ENCODE data around the gene NELL1.

The NELL1 gene

DNA sequence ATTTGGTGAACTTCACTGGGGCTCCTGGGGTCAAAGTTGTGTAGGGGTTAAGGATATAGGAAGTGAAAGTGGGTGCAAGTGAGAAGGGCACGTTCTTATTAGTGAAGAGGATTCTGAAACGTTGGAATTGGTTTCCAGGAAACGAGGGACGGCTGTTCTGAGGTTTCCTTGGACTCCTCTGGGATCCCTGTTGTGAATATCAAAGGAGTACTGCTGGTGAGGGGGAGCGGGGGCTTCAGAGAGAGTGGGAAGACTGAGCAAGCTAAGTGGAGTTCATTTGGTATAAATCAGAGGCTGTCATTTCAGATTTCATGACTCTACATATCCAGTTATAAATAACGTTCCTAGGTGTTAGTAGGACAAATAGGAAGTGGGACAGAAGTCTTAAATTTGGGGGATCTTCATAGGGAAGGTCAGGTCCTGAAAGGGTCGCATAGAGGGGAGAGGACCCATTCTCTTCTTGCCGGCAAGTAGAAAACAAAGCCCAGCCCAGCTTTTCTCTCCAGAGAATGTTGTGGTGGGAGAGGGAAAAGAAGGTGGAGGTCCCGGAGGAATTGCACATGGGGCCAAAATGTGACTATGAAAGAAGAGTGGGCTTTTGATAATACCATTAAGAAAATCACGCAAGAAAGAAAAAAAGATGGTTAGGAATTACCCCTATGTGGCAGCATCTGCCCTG, 1.1 kb upstream of the NELL1 start:
- DNase-seq (ENCODE audit: low read depth in 2 of 2), result no peak

GRCh38 chr11:20669820-20670684, 666 bp downstream of the NELL1 start:
- DNase-seq (ENCODE audit: low read depth in 2 of 2), result no peak

DNA sequence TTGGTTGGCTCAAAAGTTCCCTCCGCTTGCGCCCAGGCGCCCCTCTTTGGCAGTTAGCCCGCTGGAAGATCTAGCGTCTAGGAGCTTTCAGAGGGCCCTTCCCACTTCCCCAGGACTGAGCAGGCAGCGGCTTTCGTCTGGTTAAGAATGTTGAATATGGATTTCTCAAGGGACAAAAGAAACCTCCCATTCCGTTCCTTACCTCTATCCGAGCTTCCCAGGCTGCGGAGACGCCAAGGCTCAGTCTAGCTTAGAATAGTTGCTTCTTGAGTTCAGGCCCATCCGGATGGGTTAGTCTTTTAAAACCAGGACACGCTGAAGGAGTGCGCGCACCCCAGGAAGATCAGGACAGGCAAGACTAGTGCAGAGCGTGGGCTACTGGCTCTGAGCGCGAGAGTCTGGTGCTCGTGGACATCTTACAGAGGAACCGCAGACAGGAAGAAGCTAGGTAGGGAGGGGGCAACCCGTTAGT, 1.6 kb downstream of the NELL1 start:
- DNase-seq (ENCODE audit: low read depth in 2 of 2), result no peak

DNA sequence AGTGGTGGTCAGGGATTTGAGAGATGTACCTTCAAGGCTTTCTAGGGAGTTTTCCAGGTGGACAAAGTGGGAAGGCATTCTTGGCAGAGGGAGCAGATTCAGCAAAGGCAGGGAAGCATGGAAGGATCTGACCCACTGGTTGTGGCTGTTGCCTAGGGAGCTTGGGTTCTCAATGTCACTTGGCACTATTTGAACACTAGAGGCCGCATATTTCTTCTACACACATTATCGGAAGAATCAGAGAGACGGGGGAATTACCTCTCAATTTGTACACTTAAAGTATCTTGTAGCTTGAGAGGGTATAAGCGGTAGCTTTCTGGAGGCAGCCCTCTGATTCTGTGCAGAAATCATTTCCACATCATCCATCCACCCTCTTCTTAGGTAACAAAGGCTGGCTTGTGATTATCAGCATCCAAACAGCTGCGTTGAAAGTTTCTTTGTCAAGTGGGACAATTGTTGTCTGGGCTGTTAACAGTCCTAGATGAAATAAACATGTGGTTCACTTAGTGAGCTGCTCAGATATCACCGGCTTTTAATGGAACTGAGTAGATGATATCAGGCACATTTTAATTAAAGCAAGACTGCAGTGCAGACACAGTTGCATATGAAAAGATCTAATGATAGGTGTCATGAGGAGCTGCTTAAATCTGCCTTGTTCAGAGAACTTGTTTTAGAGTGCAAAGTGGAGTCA, 2.6 kb downstream of the NELL1 start:
- no peak for DNase-seq (ENCODE audit: low read depth in 2 of 2)

DNA sequence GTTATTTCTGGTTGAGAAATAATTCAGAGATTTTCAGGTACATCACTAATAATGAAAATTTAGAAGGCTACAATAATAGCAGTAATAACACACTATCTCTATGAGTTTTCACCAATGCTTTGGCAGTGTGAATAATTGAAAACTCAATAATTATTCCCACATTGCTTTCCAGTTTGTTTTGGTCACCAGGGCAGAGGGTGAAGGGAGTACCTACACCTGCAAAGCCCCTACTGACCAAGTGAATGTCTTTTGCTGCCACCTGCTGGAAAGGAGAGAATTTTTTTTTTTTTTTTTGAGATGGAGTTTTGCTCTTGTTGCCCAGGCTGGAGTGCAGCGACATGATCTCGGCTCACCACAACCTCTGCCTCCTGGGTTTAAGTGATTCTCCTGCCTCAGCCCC, 3.2 kb downstream of the NELL1 start:
- no peak for DNase-seq (ENCODE audit: low read depth in 2 of 2)

DNA sequence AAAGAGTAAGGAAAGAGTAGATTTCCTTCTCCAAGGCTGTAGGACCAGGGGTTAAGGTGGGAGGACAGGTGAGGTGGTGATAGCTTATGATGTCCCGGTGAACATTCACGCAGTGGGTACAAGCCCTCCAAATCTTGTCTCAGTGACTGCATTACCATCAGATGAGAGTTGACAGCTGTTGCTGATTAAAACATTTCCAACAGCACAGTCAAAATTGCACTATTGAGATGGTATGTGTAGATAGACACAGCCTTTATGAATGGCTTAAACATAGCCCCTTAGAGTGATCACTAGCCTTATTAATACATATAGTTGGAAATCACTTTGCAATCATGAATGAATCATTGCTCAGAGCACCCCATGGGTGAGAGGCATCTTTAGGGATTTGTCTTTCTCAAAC, 7.3 kb downstream of the NELL1 start:
- DNase-seq (ENCODE audit: low read depth in 2 of 2), result no peak

DNA sequence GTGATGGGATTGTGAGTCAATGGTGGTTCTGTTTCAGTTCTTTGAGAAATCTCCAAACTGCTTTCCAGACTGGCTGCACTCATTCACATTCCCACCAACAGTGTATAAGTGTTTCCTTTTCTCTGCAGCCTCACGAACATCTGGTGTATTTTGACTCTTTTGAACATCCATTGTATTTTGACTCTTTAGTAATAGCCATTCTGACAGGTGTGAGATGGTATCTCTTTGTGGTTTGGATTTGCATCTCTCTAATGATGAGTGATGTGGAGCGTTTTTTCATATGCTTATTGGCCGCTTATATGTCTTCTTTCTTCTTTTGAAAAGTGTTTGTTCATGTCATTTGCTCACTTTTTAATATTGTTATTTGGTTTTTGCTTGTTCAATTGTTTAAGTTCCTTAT, 19.4 kb downstream of the NELL1 start:
- no peak for DNase-seq (ENCODE audit: low read depth in 2 of 2)

DNA sequence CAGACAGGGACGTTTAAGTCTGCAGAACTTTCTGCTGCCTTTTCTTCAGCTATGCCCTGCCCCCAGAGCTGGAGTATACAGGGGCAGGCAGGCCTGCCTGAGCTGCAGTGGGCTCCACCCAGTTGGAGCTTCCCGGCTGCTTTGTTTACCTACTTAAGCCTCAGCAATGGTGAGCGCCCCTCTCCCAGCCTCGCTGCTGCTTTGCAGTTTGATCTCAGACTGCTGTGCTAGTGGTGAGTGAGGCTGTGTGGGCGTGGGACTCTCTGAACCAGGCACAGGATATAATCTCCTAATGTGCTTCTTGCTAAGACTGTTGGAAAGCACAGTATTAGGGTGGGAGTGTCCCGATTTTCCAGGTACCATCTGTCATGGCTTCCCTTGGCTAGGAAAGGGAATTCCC, 38.5 kb downstream of the NELL1 start:
- DNase-seq (ENCODE audit: low read depth in 2 of 2), result no peak

DNA sequence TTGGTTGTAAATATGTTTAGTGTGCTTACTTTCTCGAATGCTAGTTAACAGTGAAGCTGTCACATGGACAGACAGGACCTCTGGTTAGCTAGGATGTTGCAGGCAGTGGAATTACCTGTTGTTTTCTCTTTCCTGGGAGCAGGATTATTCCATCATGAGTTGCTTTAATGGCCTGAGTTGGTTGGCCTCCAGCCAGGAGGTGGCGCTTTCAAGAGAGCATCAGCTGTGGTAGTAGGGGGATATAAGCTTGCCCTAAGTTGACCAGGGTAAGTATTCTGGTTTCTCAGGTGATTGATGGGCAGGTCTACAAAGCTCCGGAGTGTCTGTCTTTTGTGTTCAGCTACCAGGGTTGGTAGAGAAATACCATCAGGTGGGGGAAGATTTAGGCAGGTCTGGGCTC, 43.5 kb downstream of the NELL1 start:
- no peak for DNase-seq (ENCODE audit: low read depth in 2 of 2)

GRCh38 chr11:20715464-20715863, 46.1 kb downstream of the NELL1 start:
- no peak for DNase-seq (ENCODE audit: low read depth in 2 of 2)

- DNase-seq (ENCODE audit: low read depth in 2 of 2), result no peak
These were observed 46.5 kb downstream of the NELL1 start for GRCh38 chr11:20715931-20716330.

DNA sequence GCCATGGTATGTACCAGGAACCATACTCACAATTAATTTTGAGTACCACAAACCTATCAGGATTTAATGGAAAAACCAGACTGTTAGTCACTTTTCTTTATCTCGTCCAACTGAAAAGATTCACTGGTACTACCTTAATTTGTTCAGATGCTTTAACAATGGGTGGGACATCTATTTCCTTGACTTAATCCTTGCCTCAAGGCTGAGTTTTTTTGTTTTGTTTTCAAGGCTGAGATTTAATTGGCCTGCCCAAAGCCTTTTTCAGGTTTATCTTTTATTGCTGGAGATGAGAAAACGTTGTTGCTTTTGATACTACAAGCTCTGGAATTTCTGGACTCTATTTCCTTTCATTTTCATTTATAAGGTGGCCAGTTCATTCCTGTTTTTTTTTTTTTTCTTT, 50.4 kb downstream of the NELL1 start:
- DNase-seq (ENCODE audit: low read depth in 2 of 2), result no peak

DNA sequence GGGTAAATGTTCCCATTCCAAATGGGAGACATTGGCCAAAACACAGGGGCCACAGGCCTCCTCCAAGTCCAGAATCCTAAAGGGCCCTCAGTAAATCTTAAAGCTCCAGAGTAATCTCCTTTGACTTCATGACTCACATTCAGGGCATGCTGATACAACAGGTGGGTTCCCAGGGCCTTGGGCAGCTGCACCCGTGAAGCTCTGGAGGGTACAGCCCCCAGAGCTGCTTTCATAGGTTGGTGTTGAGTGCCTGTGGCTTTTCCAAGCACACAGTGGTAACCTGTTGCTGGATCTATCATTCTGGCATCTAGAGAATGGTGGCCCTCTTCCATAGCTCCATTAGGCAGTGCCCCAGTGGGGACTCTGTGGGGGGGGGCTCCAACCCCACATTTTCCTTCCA, 54.0 kb downstream of the NELL1 start:
- DNase-seq (ENCODE audit: low read depth in 2 of 2), result no peak

- DNase-seq (ENCODE audit: low read depth in 2 of 2), result no peak
These were observed 60.3 kb downstream of the NELL1 start for GRCh38 chr11:20729597-20730105.

GRCh38 chr11:20731676-20732215, 62.4 kb downstream of the NELL1 start:
- DNase-seq (ENCODE audit: low read depth in 2 of 2), result no peak

DNA sequence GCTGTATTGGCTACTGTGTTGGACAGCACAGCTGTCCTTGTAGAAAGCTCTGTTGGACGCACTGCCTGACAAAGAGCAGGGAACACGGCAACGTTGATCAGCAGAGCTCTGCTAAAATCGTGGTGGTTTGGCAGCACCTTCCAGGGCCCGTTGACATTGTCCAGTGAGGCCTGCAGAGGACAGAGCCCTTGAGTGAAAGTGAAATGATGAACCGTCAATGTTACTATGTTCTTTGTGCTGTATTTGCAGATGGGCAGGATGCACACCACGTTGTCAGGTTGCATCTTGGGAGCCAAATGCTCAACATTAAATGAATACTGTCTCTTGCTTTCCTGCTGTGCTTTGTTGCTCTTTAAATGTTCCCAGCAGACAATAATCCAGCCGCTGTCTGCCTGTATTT, 69.7 kb downstream of the NELL1 start:
- no peak for DNase-seq (ENCODE audit: low read depth in 2 of 2)

DNA sequence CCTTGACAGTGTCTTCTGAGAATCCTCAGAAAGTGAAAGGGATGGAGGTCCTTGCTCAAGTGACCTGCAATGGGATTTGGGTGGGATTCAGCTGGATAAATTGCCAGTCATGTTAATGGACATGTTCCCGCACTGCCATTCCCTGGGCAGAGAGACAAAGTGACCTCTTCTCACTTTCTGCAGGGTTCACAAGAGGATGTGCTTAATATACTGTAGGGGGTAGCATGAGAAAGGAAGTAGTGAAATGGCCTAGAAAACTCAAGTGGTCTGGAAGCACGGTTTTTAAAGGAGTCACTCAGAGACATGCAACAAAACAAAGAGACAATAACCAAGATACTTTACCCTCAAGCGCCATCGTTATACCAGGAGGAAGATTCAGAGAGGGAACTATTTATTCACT, 70.2 kb downstream of the NELL1 start:
- no peak for DNase-seq (ENCODE audit: low read depth in 2 of 2)

DNA sequence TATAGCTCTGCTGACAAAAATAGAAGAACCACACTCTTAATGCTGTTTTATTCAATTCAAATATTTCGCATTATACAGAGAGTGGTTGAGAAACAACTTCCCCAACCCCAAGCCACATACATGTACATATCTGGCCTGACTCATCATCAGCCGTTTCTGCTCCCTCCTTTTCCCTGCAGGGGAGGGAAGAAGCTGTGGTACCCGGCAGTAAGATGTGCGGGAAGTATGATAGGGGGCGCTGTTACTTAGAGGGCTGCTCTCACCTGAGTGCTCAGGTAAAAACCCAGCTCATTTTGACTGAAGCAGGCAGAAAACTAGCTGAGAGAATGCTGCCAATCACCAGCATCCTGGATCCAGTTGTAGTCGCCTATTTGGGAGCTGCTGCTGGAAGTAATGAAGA, 85.5 kb downstream of the NELL1 start:
- DNase-seq (ENCODE audit: low read depth in 2 of 2), result no peak

DNA sequence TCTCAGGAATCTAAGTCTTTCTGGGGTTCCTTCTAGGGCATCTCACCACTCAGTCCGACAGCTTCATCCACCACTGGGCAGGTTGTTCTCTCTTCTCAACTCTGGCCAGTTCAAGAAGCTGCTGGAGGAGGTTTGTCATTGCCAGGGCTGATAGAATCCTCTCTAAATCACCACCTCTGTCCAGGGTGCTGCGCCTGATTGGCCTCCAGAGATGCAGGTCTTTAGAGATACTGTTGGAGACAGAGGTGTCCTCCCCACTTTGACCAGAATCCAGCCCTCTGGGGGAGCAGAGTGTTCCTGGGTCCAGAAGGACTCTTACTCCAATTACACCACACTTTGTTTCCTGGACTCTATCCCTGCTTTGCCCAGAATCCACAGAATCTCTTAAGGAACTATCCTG, 90.2 kb downstream of the NELL1 start:
- no peak for DNase-seq (ENCODE audit: low read depth in 2 of 2)

- DNase-seq (ENCODE audit: low read depth in 2 of 2), result no peak
These were observed 91.4 kb downstream of the NELL1 start for GRCh38 chr11:20760811-20761210.

GRCh38 chr11:20762116-20762844, 92.9 kb downstream of the NELL1 start:
- no peak for DNase-seq (ENCODE audit: low read depth in 2 of 2)

GRCh38 chr11:20762980-20763379, 93.6 kb downstream of the NELL1 start:
- DNase-seq (ENCODE audit: low read depth in 2 of 2), result no peak

Measured in stimulated activated CD8-positive, alpha-beta memory T cell treated with anti-CD3 and anti-CD28 coated beads, Interleukin-15, amount 100 ng/mL, for 4 hours (primary cell).